Upper lobe of left lung (tissue), 6 donors: ENCODE results near the gene GOLGA6D. TPM values are rescaled to one million over a fixed set of nuclear protein-coding genes. Genes with fewer than 3 reads are reported as not detected.
"Not testable (repeated sequence)": the region's sequence is repeated elsewhere in the genome, so short reads cannot be mapped to it uniquely, and the experiment has no call there.

Source experiments
- ATAC-seq, 2 donors: fragments of 200-7000 bp; cut with Tn5 transposase; one replicate each; pipeline ENCODE4 v1.9.1; 2022; ENCODE audit warnings: mild to moderate bottlenecking in 2 of 2, moderate library complexity in 2 of 2; ENCODE audit not compliant: low FRiP score in 2 of 2
- DNase-seq, 2 donors: peaks; one replicate each; pipeline ENCODE4 v3.0.0-alpha.2; 2019 to 2020
- H3K27ac ChIP-seq, 4 donors: fragments of 200-600 bp; sonication (generic); one replicate each; pipeline ENCODE4 v1.5.1; 2016 to 2019
- H3K27me3 ChIP-seq, 4 donors: fragments of 200-600 bp; sonication (generic); one replicate each; pipeline ENCODE4 v1.5.1; 2017 to 2019
- H3K36me3 ChIP-seq, 4 donors: fragments of 200-600 bp; sonication (generic); one replicate each; pipeline ENCODE4 v1.5.1; 2016 to 2019
- H3K4me1 ChIP-seq, 4 donors: fragments of 200-600 bp; sonication (generic); one replicate each; pipeline ENCODE4 v1.5.1; 2018 to 2019
- H3K4me3 ChIP-seq, 4 donors: fragments of 200-600 bp; sonication (generic); one replicate each; pipeline ENCODE4 v1.5.1; 2017 to 2019; ENCODE audit warnings: mild to moderate bottlenecking in 2 of 4, moderate library complexity in 1 of 4
- H3K9me3 ChIP-seq, 4 donors: fragments of 200-600 bp; sonication (generic); one replicate each; pipeline ENCODE4 v1.5.1; 2018 to 2019
- EP300 ChIP-seq, 4 donors: sonication (generic); formaldehyde crosslinking; IDR thresholded peaks; one replicate each; pipeline ENCODE4 v1.5.1; 2017; ENCODE audit warnings: antibody characterized with exemption in 4 of 4, control low read depth in 2 of 4
- POLR2A ChIP-seq, 4 donors: fragments of 450-650 bp; IDR thresholded peaks; one replicate each; pipeline ENCODE4 v1.5.1; 2016 to 2017; ENCODE audit warnings: antibody characterized with exemption in 4 of 4, mild to moderate bottlenecking in 2 of 4
- POLR2AphosphoS5 ChIP-seq, 2 donors: sonication (generic); formaldehyde crosslinking; IDR thresholded peaks; one replicate each; pipeline ENCODE4 v1.5.1; 2017; ENCODE audit warnings: antibody characterized with exemption in 2 of 2
- WGBS, 2 donors: methylation state at CpG; one replicate each; pipeline ENCODE4 v1.1.5; 2017 to 2018; 5-methylcytosine and 5-hydroxymethylcytosine counted together
- total RNA-seq, 6 donors: library from RNA; depleted of rRNA in 4 of 6; stranded (reverse); fragments of >200 nt in 4 of 6; gene quantifications; one replicate each; pipeline versions ENCODE4 v1.1.0 to v1.2.1, GENCODE V29; 2016 to 2021
- TF ChIP-seq, protein P1 (sequence below), 6 experiments: fragments of 450-650 bp in 4 of 6; fragments of 200-600 bp in 2 of 6; sonication (generic) in 2 of 6; IDR thresholded peaks; one replicate each; pipeline ENCODE4 v1.5.1; 2016 to 2019; ENCODE audit warnings: antibody characterized with exemption in 6 of 6
- donor health status: DM: no; HTN: no; CAD: no; lungs with moderate emphysema.
- donor health status: DM: no; HTN: yes; CAD: no; lungs with severe emphysema.

Gene GOLGA6D
- total RNA-seq, 6 donors from 2014 or later = 0.07 to 0.15 TPM; not detected in 4

DNA sequence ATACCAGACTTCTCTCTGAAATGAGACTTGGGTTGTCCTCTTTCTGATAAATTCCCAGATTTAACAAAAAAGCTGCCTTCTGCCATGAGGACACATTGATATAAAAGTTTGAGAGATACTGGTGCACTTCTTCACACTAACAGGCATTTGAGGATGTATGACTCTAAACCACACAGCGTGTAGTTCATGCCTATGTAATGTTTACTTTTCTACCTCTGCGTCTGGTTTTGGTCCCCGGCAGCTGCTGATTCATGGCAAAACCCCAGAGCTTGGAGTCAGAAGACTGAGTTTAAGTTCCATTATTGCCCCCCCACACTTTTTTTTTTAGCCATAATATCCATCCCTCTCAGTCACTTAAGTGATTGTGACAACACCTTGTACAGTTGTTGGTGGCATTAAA, 1.5 kb downstream of the GOLGA6D start:
- H3K27me3 ChIP-seq, H3K4me3 ChIP-seq, H3K4me1 ChIP-seq, H3K36me3 ChIP-seq, ATAC-seq, H3K27ac ChIP-seq, H3K9me3 ChIP-seq, DNase-seq: not testable (repeated sequence)
- no CpG with 5 or more reads among the region's 3 CpGs for WGBS, 2 donors

DNA sequence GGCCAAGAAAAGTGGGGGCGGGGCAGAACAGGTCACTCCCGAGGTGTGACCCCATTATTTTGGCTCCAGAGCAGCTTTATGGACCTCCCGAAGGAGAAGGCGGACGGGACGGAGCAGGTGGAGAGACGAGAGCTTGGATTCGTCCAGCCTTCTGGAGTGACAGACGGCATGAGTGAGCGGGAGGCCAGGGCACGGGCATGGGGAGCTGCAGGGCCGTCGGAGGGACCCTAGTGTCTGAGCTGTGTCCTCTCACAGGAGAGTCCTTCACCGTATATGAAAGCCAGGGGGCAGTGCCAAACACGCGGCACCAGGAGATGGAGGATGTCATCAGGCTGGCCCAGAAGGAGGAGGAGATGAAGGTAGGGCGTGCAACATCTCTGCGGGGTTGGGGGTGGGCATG, 11.0 kb downstream of the GOLGA6D start:
- ATAC-seq, H3K4me3 ChIP-seq, H3K4me1 ChIP-seq, H3K9me3 ChIP-seq, H3K36me3 ChIP-seq, H3K27ac ChIP-seq, H3K27me3 ChIP-seq: not testable (repeated sequence)
- peak in 1 of 2 donors; percentile 84 for DNase-seq
- no CpG with 5 or more reads among the region's 18 CpGs for WGBS, 2 donors

DNA sequence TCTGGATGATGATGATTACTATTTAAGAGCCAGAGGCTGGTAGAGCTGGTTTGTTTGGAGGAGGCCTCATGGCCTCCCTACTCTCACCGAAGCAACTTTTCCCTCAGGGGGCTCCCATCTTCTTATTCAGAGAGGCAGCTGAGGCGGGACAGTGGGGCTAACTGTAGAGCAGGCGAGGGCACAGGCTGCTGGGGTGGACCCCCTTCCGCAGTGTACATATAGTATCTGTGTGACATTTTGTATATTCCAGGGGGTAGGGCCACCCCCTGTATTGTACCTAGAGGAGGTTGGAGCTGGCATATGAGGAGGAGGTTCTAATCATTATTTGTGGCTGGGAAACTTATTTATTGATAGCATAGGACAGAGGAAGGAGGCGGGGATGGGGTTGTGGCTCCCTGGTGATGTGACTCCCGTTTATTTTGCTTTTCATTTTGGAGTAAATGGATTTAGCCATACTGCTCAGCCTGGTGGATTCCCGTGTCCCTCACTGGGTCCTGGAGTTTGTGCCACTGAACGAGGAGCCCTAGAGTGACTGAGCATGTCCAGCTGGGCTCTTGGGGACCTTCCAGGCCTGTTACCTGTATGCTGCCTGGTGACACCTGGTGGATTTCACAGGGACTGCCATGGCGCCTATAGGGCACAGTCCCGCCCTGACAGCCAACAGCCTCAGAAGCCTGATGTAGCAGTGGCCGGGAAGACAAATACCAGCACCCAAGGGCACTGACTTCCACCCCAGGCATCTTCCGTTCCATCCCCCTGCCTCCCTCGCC, 16.1 kb downstream of the GOLGA6D start:
- H3K36me3 ChIP-seq, H3K27ac ChIP-seq, H3K4me1 ChIP-seq, H3K9me3 ChIP-seq, H3K4me3 ChIP-seq, H3K27me3 ChIP-seq: not testable (repeated sequence)
- DNase-seq (peak in 1 of 2 donors; percentile 44), ATAC-seq (peak; percentile 71 to 90)
- WGBS, 2 donors = 83 to 85% methylated on average over 4 to 6 of the region's 13 CpGs

DNA sequence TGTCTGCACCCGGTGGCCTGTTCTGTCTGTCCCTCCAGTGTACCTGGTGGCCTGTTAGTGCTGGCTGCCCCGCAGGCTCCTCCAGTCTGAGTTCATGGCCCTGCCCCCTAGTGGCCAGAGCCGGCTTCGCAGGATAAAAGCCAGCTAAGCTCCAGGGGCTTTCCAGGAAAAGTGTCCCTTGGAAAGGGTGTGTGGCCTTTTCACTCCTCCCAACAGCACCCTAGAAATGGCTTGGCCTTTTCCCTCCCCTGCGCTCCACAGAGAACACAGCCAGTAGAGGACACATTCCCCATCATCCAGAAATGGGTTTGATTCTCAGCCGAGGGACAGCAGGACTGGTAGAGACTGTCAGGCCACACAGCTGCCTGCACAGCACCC, 16.7 kb downstream of the GOLGA6D start:
- H3K4me1 ChIP-seq, H3K36me3 ChIP-seq, H3K27ac ChIP-seq, H3K27me3 ChIP-seq, H3K4me3 ChIP-seq, H3K9me3 ChIP-seq: not testable (repeated sequence)
- TF ChIP-seq, protein P1, sequence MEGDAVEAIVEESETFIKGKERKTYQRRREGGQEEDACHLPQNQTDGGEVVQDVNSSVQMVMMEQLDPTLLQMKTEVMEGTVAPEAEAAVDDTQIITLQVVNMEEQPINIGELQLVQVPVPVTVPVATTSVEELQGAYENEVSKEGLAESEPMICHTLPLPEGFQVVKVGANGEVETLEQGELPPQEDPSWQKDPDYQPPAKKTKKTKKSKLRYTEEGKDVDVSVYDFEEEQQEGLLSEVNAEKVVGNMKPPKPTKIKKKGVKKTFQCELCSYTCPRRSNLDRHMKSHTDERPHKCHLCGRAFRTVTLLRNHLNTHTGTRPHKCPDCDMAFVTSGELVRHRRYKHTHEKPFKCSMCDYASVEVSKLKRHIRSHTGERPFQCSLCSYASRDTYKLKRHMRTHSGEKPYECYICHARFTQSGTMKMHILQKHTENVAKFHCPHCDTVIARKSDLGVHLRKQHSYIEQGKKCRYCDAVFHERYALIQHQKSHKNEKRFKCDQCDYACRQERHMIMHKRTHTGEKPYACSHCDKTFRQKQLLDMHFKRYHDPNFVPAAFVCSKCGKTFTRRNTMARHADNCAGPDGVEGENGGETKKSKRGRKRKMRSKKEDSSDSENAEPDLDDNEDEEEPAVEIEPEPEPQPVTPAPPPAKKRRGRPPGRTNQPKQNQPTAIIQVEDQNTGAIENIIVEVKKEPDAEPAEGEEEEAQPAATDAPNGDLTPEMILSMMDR (IDR thresholded peaks at IDR 0.05) = peak; percentile 20 to 73 (median 33)
- WGBS, 2 donors = 25% methylated on average over 5 of the region's 6 CpGs; no CpG with 5 or more reads in 1 of the 2 donors
- ATAC-seq = peak; percentile 83 to 93
- DNase-seq = peak in 1 of 2 donors; percentile 65

DNA sequence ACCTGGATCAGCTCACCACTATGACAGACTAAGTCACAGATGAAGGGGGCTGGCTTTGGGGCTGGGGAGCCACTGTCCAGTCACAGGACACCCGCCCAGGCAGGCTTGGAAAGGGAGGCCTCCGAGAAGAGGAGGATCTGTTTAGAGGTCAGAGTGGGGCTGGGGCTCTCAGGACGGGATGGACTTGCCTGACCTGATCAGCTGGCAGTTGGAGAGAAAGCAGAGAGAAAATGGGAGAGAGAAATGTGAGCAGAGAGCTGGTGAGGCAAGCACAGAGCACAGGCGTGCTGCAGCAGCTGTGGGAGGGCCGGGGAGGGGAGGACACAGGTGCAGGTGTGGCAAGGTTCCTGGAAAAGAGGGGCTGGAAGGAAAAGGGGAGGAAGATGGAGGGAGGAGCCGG, 17.4 kb downstream of the GOLGA6D start:
- H3K9me3 ChIP-seq, H3K27ac ChIP-seq, H3K36me3 ChIP-seq, H3K4me3 ChIP-seq, ATAC-seq, H3K4me1 ChIP-seq, DNase-seq, H3K27me3 ChIP-seq: not testable (repeated sequence)
- 71 to 76% methylated on average over 5 to 6 of the region's 6 CpGs for WGBS, 2 donors

DNA sequence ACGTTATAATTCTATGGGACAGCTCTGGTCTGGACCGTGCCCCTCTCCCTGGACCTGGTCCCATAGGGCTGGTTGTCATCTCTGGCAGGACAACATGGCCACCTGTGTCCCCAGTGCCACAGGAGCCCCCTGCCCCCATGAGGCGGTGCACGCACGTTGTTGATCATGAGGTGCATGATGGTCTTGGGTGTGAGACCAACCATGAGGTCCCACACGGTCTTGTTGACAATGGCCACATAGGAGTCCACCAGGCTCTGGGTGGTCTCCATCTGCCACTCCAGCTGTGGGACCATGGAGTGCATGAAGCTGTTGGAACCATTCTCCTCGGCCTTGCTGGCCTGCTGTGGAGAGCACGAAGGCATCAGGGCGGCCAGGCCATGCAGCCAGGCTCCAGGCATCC, 19.7 kb downstream of the GOLGA6D start:
- peak in 1 of 2 donors; percentile 36 for DNase-seq
- Histone ChIP-seq H3K4me3 (no peak overlapping the region), H3K9me3 (no peaks in the 10 kb centered on the region), H3K27ac (no peak overlapping the region), H3K4me1 (no peaks in the 10 kb centered on the region), H3K27me3 (no peaks in the 10 kb centered on the region), H3K36me3 (no peaks in the 10 kb centered on the region)
- ATAC-seq = no peak
- 90 to 94% methylated on average over 5 to 6 of the region's 9 CpGs for WGBS, 2 donors
- TF ChIP-seq POLR2A (IDR thresholded peaks at IDR 0.05) (no peak), EP300 (IDR thresholded peaks at IDR 0.05) (no peak), POLR2AphosphoS5 (IDR thresholded peaks at IDR 0.05) (no peak)
- TF ChIP-seq, protein P1 (IDR thresholded peaks at IDR 0.05) = no peak

DNA sequence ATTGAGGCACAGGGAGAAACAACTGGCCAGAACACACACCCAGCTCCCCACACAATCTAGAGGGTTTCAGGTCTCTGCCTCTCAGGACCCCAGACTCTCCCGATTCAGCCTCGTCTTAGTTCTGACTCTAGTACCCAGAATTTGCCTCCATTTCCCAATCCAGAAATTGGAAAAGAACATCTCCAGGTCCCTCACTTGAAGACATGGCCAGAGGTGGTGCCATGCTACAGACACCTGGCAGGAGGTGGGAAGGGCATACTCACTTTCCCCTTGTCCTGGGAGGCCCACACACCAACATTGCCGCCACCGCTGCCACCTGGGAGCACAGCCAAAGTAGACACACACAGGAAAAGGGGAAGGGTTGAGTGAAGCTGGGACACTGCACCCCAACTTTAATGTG, 20.1 kb downstream of the GOLGA6D start:
- 93 to 95% methylated on average over 4 of the region's 4 CpGs for WGBS, 2 donors
- H3K9me3 ChIP-seq, H3K27me3 ChIP-seq, H3K4me1 ChIP-seq, DNase-seq, H3K27ac ChIP-seq, H3K4me3 ChIP-seq, H3K36me3 ChIP-seq, ATAC-seq: not testable (repeated sequence)
